Measurements from ENCODE around the gene POLN. TPM values are rescaled to one million over a fixed set of nuclear protein-coding genes. Genes with fewer than 3 reads are reported as not detected.

The POLN gene
- total RNA-seq, 1 experiment from 2014 or later: 0.26 TPM

- H3K27me3 ChIP-seq (ENCODE audit: low read length): no peaks in the 10 kb centered on the region
- no peaks in the 10 kb centered on the region for H3K36me3 ChIP-seq (ENCODE audit: low read depth, low read length)
- H4K20me1 ChIP-seq (ENCODE audit: low read length): no peaks in the 10 kb centered on the region
- ATAC-seq (no peak), DNase-seq (no peak)
- no peaks in the 10 kb centered on the region for H3K79me2 ChIP-seq (ENCODE audit: low read length)
- H3K4me3 ChIP-seq (ENCODE audit: low read length): no peak overlapping the region
- H3K9me2 ChIP-seq (replicated peaks; ENCODE audit: low read length): no peaks in the 10 kb centered on the region
- intact Hi-C loops (cut with micrococcal nuclease): loop anchor here (10.0 kb wide), 1 partner anchor 159 kb away; no protein-coding TSS in a partner anchor
- POLR2A ChIA-PET (ENCODE audit: unreplicated experiment): no interaction called here
- no peaks in the 10 kb centered on the region for H3K9me3 ChIP-seq (ENCODE audit: low read length)
- H3K4me1 ChIP-seq (ENCODE audit: insufficient read depth, low read length): no peaks in the 10 kb centered on the region
- BruUV-seq (replicated peaks): no TSS peak
- H3F3A ChIP-seq (ENCODE audit: low read length, unreplicated experiment): no peaks in the 10 kb centered on the region
- no peak overlapping the region for H2AFZ ChIP-seq (ENCODE audit: low read length)
- TF ChIP-seq EZH2 (IDR thresholded peaks at IDR 0.05; ENCODE audit: low read length, unreplicated experiment) (no peak), EZH2phosphoT487 (IDR thresholded peaks at IDR 0.05; ENCODE audit: borderline replicate concordance, low read length) (no peak), CTCF (conservative IDR thresholded peaks at IDR 0.05; ENCODE audit: low read depth, low read length) (no peak)
- CTCF ChIA-PET: no interaction called here
- H3K27ac ChIP-seq (ENCODE audit: low read length): no peak overlapping the region
- no peak overlapping the region for H3K9ac ChIP-seq (ENCODE audit: low read length)
- H3K4me2 ChIP-seq (ENCODE audit: low read length): no peak overlapping the region
These were observed 216.1 kb downstream of the POLN start for GRCh38 chr4:2025817-2026216.

DNA sequence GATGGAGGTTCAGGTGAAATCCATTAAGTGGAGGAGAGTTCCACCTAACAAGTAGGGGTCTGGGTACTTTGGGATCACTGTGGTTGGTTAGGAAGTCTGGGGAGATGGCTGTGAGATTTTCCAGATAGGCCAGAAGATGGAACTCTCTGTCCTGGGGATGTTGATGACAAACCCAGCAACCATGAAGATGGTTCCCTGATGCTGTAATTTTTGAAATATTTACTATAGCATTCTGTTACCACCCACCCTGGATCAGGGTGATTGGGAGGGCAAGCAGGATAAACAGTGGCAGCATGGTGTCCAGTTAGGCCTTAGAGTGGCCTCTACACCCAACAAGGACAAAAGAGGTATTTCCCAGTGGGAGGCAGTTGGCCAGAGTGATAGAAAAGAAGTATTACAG, 217.2 kb downstream of the POLN start:
- no TSS peak for BruUV-seq (replicated peaks)
- Histone ChIP-seq H3K36me3 (ENCODE audit: low read depth, low read length) (no peaks in the 10 kb centered on the region), H3K27me3 (ENCODE audit: low read length) (no peaks in the 10 kb centered on the region), H4K20me1 (ENCODE audit: low read length) (no peaks in the 10 kb centered on the region), H3K27ac (ENCODE audit: low read length) (no peak overlapping the region), H2AFZ (ENCODE audit: low read length) (no peak overlapping the region), H3K9me3 (ENCODE audit: low read length) (no peaks in the 10 kb centered on the region), H3K79me2 (ENCODE audit: low read length) (no peaks in the 10 kb centered on the region), H3K9me2 (replicated peaks; ENCODE audit: low read length) (no peaks in the 10 kb centered on the region), H3K4me3 (ENCODE audit: low read length) (no peak overlapping the region), H3F3A (ENCODE audit: low read length, unreplicated experiment) (no peaks in the 10 kb centered on the region), H3K9ac (ENCODE audit: low read length) (no peak overlapping the region), H3K4me1 (ENCODE audit: insufficient read depth, low read length) (no peaks in the 10 kb centered on the region), H3K4me2 (ENCODE audit: low read length) (no peak overlapping the region)
- POLR2A ChIA-PET (ENCODE audit: unreplicated experiment): no interaction called here
- TF ChIP-seq EZH2phosphoT487 (IDR thresholded peaks at IDR 0.05; ENCODE audit: borderline replicate concordance, low read length) (no peak), CTCF (conservative IDR thresholded peaks at IDR 0.05; ENCODE audit: low read depth, low read length) (no peak), EZH2 (IDR thresholded peaks at IDR 0.05; ENCODE audit: low read length, unreplicated experiment) (no peak)
- no peak for DNase-seq
- intact Hi-C loops (cut with micrococcal nuclease): loop anchor here (10.0 kb wide), 1 partner anchor 160 kb away; no protein-coding TSS in a partner anchor
- CTCF ChIA-PET: no interaction called here
- ATAC-seq: no peak

Other genes with a start within 250 kb of the POLN start
- gene NELFA, start 233.1 kb downstream of the POLN start, total RNA-seq (2014; rRNA removed): 30.0 and 35.8 TPM in 2 replicates
- gene NAT8L, start 182.8 kb downstream of the POLN start, total RNA-seq (2014; rRNA removed): 1.6 and 2.0 TPM in 2 replicates
- gene HAUS3, start within 50 bp of the POLN start, total RNA-seq (2014; rRNA removed): 6.2 and 9.5 TPM in 2 replicates
- 18.9 and 27.6 TPM in 2 replicates for gene MXD4, start 20.0 kb upstream of the POLN start, total RNA-seq (2014; rRNA removed)
- 6.3 and 8.0 TPM in 2 replicates for gene ZFYVE28, start 176.5 kb upstream of the POLN start, total RNA-seq (2014; rRNA removed)
- 1.3 TPM in 1 of 2 replicates, not detected in the other for gene CFAP99, start 176.8 kb upstream of the POLN start, total RNA-seq (2014; rRNA removed)
- gene RNF4, start 227.0 kb upstream of the POLN start, total RNA-seq (2014; rRNA removed): 27.4 and 30.4 TPM in 2 replicates

Measured in PC-3 (cell line).